A549 (cell line): ENCODE results near the gene PRRG2.

ENCODE experiments used
- BHLHE40 ChIP-seq: IDR thresholded peaks from 2 replicates; pipeline ENCODE4 v1.6.1; 2012; ENCODE audit warnings: low read depth, low read length, inconsistent platforms
- EP300 ChIP-seq, 2 experiments: fragments of >200 bp; sonication (Bioruptor Twin); formaldehyde crosslinking; IDR thresholded peaks; 2 replicates in 1 of 2; 3 replicates in 1 of 2; pipeline ENCODE4 v1.6.1; 2016 to 2017
- JUN ChIP-seq, 2 experiments: fragments of >200 bp; sonication (Bioruptor Twin); formaldehyde crosslinking; IDR thresholded peaks; 2 replicates in 1 of 2; 3 replicates in 1 of 2; pipeline ENCODE4 v1.6.1; 2016 to 2017
- POLR2A ChIP-seq: IDR thresholded peaks from 2 replicates; pipeline ENCODE4 v1.6.1; 2012; ENCODE audit warnings: mild to moderate bottlenecking, low read length
- POLR2AphosphoS2 ChIP-seq: conservative IDR thresholded peaks from 2 replicates; pipeline ENCODE4 v1.6.1; 2012; ENCODE audit warnings: low read length, improper control_type of control experiment, inconsistent platforms
- SREBF2 ChIP-seq: fragments of 450-650 bp; IDR thresholded peaks from 2 replicates; pipeline ENCODE4 v1.6.1; 2014; ENCODE audit warnings: mild to moderate bottlenecking, moderate library complexity
- TP53 ChIP-seq: fragments of 250-450 bp; sonication (Bioruptor Pico); IDR thresholded peaks from 2 replicates; pipeline ENCODE4 v1.5.0; 2021; ENCODE audit warnings: mild to moderate bottlenecking, moderate library complexity
- TF ChIP-seq, protein P1 (sequence below): fragments of >200 bp; sonication (Bioruptor Twin); formaldehyde crosslinking; IDR thresholded peaks from 3 replicates; pipeline ENCODE4 v1.5.1; 2016
- TF ChIP-seq, protein P2 (sequence below): fragments of 200-600 bp; sonication (generic); IDR thresholded peaks from 2 replicates; pipeline ENCODE4 v1.6.1; 2016; ENCODE audit warnings: antibody characterized with exemption, mild to moderate bottlenecking, moderate library complexity
- TF ChIP-seq, protein P3 (sequence below): IDR thresholded peaks from 2 replicates; pipeline ENCODE4 v1.6.1; 2012
- TF ChIP-seq, protein P4 (sequence below): fragments of 250-450 bp; sonication (Bioruptor Pico); IDR thresholded peaks from 2 replicates; pipeline ENCODE4 v1.5.0; 2020; ENCODE audit warnings: low read depth, mild to moderate bottlenecking, moderate library complexity

DNA sequence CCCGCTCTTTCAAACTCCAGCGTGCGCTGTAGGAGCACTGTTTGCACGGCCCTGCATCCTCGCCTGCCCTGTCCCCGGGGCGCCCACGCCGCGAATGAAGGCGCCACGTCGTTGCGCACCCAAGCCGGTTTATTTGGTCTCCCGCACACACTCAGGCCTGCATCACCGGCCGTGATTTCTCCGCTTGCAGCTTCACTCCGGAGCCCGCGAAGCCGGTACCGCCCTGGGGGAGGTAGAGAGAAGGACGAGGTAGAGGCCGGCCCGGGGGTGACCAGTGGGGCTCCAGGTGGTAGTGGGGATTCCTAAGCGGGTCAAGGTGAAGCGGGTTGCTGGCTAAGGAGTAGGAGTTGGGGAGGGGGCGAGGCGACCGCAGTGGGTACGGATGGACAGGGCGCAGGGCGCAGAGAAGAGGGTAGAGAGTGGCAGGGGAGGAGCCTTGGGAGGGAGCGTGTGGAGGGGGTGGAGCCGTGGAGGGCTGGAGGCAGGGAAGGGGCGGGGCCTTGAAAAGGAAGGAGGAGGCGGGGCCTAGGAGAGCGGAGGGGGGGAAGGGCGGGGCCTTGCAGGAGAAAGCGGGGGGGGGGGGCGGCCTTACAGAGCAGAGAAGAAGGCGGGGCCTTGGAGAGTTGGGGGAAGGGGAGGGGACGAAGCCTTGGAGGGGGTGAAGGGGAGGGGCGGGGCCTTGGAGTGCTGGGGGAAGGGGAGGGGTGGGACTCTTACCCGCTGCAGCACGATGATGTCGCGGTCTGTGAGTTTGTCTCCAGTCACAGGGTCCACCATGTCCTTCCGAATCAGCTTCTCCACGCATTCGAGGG is 25.3 kb upstream of the PRRG2 start:
- TF ChIP-seq EP300 (IDR thresholded peaks at IDR 0.05), result no peak
- TF ChIP-seq, protein P1, sequence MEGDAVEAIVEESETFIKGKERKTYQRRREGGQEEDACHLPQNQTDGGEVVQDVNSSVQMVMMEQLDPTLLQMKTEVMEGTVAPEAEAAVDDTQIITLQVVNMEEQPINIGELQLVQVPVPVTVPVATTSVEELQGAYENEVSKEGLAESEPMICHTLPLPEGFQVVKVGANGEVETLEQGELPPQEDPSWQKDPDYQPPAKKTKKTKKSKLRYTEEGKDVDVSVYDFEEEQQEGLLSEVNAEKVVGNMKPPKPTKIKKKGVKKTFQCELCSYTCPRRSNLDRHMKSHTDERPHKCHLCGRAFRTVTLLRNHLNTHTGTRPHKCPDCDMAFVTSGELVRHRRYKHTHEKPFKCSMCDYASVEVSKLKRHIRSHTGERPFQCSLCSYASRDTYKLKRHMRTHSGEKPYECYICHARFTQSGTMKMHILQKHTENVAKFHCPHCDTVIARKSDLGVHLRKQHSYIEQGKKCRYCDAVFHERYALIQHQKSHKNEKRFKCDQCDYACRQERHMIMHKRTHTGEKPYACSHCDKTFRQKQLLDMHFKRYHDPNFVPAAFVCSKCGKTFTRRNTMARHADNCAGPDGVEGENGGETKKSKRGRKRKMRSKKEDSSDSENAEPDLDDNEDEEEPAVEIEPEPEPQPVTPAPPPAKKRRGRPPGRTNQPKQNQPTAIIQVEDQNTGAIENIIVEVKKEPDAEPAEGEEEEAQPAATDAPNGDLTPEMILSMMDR, result no peak
- no peak for TF ChIP-seq POLR2AphosphoS2
- TF ChIP-seq, protein P2, sequence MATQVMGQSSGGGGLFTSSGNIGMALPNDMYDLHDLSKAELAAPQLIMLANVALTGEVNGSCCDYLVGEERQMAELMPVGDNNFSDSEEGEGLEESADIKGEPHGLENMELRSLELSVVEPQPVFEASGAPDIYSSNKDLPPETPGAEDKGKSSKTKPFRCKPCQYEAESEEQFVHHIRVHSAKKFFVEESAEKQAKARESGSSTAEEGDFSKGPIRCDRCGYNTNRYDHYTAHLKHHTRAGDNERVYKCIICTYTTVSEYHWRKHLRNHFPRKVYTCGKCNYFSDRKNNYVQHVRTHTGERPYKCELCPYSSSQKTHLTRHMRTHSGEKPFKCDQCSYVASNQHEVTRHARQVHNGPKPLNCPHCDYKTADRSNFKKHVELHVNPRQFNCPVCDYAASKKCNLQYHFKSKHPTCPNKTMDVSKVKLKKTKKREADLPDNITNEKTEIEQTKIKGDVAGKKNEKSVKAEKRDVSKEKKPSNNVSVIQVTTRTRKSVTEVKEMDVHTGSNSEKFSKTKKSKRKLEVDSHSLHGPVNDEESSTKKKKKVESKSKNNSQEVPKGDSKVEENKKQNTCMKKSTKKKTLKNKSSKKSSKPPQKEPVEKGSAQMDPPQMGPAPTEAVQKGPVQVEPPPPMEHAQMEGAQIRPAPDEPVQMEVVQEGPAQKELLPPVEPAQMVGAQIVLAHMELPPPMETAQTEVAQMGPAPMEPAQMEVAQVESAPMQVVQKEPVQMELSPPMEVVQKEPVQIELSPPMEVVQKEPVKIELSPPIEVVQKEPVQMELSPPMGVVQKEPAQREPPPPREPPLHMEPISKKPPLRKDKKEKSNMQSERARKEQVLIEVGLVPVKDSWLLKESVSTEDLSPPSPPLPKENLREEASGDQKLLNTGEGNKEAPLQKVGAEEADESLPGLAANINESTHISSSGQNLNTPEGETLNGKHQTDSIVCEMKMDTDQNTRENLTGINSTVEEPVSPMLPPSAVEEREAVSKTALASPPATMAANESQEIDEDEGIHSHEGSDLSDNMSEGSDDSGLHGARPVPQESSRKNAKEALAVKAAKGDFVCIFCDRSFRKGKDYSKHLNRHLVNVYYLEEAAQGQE, result no peak
- TF ChIP-seq, protein P3, sequence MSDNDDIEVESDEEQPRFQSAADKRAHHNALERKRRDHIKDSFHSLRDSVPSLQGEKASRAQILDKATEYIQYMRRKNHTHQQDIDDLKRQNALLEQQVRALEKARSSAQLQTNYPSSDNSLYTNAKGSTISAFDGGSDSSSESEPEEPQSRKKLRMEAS, result no peak
- no peak for TF ChIP-seq TP53 (CRISPR knock-in tag)
- TF ChIP-seq POLR2A, result no peak
- no peak for TF ChIP-seq BHLHE40
- TF ChIP-seq JUN (IDR thresholded peaks at IDR 0.05), result no peak
- TF ChIP-seq, protein P4, sequence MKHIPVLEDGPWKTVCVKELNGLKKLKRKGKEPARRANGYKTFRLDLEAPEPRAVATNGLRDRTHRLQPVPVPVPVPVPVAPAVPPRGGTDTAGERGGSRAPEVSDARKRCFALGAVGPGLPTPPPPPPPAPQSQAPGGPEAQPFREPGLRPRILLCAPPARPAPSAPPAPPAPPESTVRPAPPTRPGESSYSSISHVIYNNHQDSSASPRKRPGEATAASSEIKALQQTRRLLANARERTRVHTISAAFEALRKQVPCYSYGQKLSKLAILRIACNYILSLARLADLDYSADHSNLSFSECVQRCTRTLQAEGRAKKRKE (CRISPR knock-in tag), result no peak
- TF ChIP-seq SREBF2, result no peak
